Liver (tissue), 2 donors: ENCODE measurements around the gene NDUFV2.

Experiments
- TF ChIP-seq, protein P1 (sequence below): fragments of 150-350 bp; IDR thresholded peaks from 2 replicates; pipeline ENCODE4 v1.5.1; 2017; ENCODE audit warnings: improper control_type of control experiment, low read depth, low read length; ENCODE audit not compliant: missing input control
- TF ChIP-seq, protein P2 (sequence below): IDR thresholded peaks from 2 replicates; pipeline ENCODE4 v1.6.1; 2016; ENCODE audit warnings: antibody characterized with exemption
- donor health status: healthy.

DNA sequence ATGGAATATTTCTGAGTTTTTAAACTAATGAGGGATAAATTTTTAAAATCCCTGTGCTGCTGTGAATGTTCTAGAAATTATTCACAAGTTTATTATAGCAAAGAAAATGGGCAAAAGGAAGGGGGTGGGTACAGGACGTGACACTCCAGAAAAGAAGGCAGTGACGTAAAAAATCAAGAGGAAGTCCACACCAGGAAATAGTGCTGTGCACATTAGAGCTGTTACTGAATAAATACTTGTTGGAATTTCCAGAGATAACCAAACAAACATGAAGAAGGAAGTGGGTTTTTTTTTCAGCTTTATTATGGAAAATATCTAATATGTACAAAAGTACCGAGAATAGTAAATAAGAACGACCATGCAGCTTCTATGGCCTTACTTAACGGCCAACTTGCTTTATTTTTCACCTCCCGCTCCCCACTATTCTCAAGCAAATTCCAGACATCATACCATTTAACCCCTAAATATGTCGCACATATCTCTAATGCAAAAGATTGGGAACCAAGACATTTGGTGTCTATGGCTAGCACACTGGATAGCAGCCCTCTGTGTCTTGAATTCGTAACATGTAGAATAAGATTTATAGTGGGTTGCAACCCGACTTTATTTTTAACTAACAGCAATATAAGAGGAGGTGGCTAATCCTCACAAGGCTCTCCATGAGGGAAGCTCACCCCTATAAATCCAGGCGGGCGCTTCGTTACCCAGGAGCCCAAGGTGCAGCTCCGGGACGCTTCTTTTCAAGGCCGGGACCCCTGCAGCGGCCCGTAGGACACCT, 580 bp upstream of the NDUFV2 start:
- TF ChIP-seq, protein P1, sequence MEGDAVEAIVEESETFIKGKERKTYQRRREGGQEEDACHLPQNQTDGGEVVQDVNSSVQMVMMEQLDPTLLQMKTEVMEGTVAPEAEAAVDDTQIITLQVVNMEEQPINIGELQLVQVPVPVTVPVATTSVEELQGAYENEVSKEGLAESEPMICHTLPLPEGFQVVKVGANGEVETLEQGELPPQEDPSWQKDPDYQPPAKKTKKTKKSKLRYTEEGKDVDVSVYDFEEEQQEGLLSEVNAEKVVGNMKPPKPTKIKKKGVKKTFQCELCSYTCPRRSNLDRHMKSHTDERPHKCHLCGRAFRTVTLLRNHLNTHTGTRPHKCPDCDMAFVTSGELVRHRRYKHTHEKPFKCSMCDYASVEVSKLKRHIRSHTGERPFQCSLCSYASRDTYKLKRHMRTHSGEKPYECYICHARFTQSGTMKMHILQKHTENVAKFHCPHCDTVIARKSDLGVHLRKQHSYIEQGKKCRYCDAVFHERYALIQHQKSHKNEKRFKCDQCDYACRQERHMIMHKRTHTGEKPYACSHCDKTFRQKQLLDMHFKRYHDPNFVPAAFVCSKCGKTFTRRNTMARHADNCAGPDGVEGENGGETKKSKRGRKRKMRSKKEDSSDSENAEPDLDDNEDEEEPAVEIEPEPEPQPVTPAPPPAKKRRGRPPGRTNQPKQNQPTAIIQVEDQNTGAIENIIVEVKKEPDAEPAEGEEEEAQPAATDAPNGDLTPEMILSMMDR, result no peak
- TF ChIP-seq, protein P2, sequence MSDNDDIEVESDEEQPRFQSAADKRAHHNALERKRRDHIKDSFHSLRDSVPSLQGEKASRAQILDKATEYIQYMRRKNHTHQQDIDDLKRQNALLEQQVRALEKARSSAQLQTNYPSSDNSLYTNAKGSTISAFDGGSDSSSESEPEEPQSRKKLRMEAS, result no peak
